A673 (cell line): ENCODE measurements around the gene FRAS1. TPM values are rescaled to one million over a fixed set of nuclear protein-coding genes. Genes with fewer than 3 reads are reported as not detected.

Experiments used
- BruUV-seq: library from RNA; stranded (reverse); fragments of 400-500 nt; replicated peaks from 2 replicates; lab custom pipeline; 2021; lab: Mats Ljungman, UMichigan
- CTCF ChIA-PET: fragments of 300-600 bp; sonication (Branson Sonifier 250); formaldehyde crosslinking; loops from one replicate; lab custom pipeline; 2022; ENCODE audit warnings: antibody characterized with exemption; lab: Charles Lee
- POLR2A ChIA-PET: fragments of 300-600 bp; sonication (Branson Sonifier 250); formaldehyde crosslinking; loops from one replicate; lab custom pipeline; 2022; ENCODE audit warnings: antibody characterized with exemption; ENCODE audit not compliant: low non-redundant PET; lab: Charles Lee
- DNase-seq: peaks from one replicate; pipeline ENCODE4 v3.0.0-alpha.2; 2015; ENCODE audit warnings: low spot score
- H3K27ac ChIP-seq: fragments of 200-600 bp; sonication (generic); 2 replicates; pipeline ENCODE4 v1.5.1; 2016; ENCODE audit warnings: mixed run types, low read depth, mild to moderate bottlenecking, mixed read lengths, antibody characterized with exemption, low read length; ENCODE audit not compliant: poor library complexity, severe bottlenecking
- H3K27me3 ChIP-seq: fragments of 200-600 bp; sonication (generic); replicated peaks from 2 replicates; pipeline ENCODE4 v1.6.1; 2017; ENCODE audit warnings: mixed run types, low read depth, mild to moderate bottlenecking, mixed read lengths, antibody characterized with exemption, low read length; ENCODE audit not compliant: insufficient read depth, poor library complexity
- H3K36me3 ChIP-seq: fragments of 200-600 bp; sonication (generic); 2 replicates; pipeline ENCODE4 v1.6.1; 2016; ENCODE audit warnings: mixed run types, mild to moderate bottlenecking, mixed read lengths, antibody characterized with exemption, low read length; ENCODE audit not compliant: insufficient read depth, poor library complexity, severe bottlenecking
- H3K4me1 ChIP-seq: fragments of 200-600 bp; sonication (generic); 2 replicates; pipeline ENCODE4 v1.6.1; 2017; ENCODE audit warnings: mixed run types, mild to moderate bottlenecking, mixed read lengths, antibody characterized with exemption, low read length; ENCODE audit not compliant: insufficient read depth, poor library complexity, severe bottlenecking
- H3K4me3 ChIP-seq: fragments of 200-600 bp; sonication (generic); 2 replicates; pipeline ENCODE4 v1.5.1; 2016; ENCODE audit warnings: low read depth, mixed run types, mild to moderate bottlenecking, mixed read lengths, low read length; ENCODE audit not compliant: poor library complexity, severe bottlenecking
- H3K9me3 ChIP-seq: fragments of 200-600 bp; sonication (generic); 2 replicates; pipeline ENCODE4 v1.6.1; 2016; ENCODE audit warnings: mixed run types, low read depth, mild to moderate bottlenecking, mixed read lengths, antibody characterized with exemption, low read length; ENCODE audit not compliant: poor library complexity, severe bottlenecking
- CTCF ChIP-seq: fragments of 300-800, 200-600 bp; sonication (generic); conservative IDR thresholded peaks from 2 replicates; pipeline ENCODE4 v1.5.1; 2017; ENCODE audit warnings: low read depth, mild to moderate bottlenecking, antibody characterized with exemption, low read length, moderate library complexity, mixed read lengths
- EZH2 ChIP-seq: fragments of 200-600 bp; sonication (generic); IDR thresholded peaks from 2 replicates; pipeline ENCODE4 v1.6.1; 2017; ENCODE audit warnings: borderline replicate concordance, low read depth, mild to moderate bottlenecking, mixed read lengths, antibody characterized with exemption, low read length; ENCODE audit not compliant: poor library complexity, severe bottlenecking
- intact Hi-C: fragments of 100-400 bp; cut with micrococcal nuclease; formaldehyde crosslinking; loops from one replicate; pipeline ENCODE4 v1.10.0; 2022; ENCODE audit not compliant: unreplicated experiment
- total RNA-seq: library from RNA; stranded (reverse); gene quantifications from 2 replicates; pipeline ENCODE4 v1.2.3, GENCODE V29; 2021

The FRAS1 gene
- total RNA-seq, 1 experiment from 2014 or later: 0.06 TPM

- no TSS peak for BruUV-seq
- no peak for TF ChIP-seq EZH2
- no peak for TF ChIP-seq CTCF
- no peaks in the 10 kb centered on the region for H3K4me1 ChIP-seq
- DNase-seq: no peak
- H3K9me3 ChIP-seq: no peaks in the 10 kb centered on the region
- ChIA-PET POLR2A (no interaction called here), CTCF (no interaction called here)
- no peak overlapping the region for H3K4me3 ChIP-seq
- no peak overlapping the region for H3K27ac ChIP-seq
- no peaks in the 10 kb centered on the region for H3K36me3 ChIP-seq
- H3K27me3 ChIP-seq: no peaks in the 10 kb centered on the region
- intact Hi-C loops: no loop called here
Observed at GRCh38 chr4:78386679-78387078, 329.6 kb downstream of the FRAS1 start.

GRCh38 chr4:78395642-78396041 is 338.5 kb downstream of the FRAS1 start:
- TF ChIP-seq EZH2 (no peak), CTCF (no peak)
- Histone ChIP-seq H3K4me3 (no peak overlapping the region), H3K4me1 (no peaks in the 10 kb centered on the region), H3K9me3 (no peaks in the 10 kb centered on the region), H3K27ac (no peak overlapping the region), H3K27me3 (no peaks in the 10 kb centered on the region), H3K36me3 (no peaks in the 10 kb centered on the region)
- CTCF ChIA-PET: no interaction called here
- POLR2A ChIA-PET: no interaction called here
- DNase-seq: no peak
- no TSS peak for BruUV-seq
- intact Hi-C loops: no loop called here

GRCh38 chr4:78396613-78397291 is 339.6 kb downstream of the FRAS1 start:
- POLR2A ChIA-PET: no interaction called here
- no TSS peak for BruUV-seq
- DNase-seq: no peak
- CTCF ChIA-PET: no interaction called here
- Histone ChIP-seq H3K27me3 (no peaks in the 10 kb centered on the region), H3K4me1 (no peaks in the 10 kb centered on the region), H3K4me3 (no peak overlapping the region), H3K9me3 (no peaks in the 10 kb centered on the region), H3K36me3 (no peaks in the 10 kb centered on the region), H3K27ac (no peak overlapping the region)
- intact Hi-C loops: no loop called here
- TF ChIP-seq CTCF: no peak
- no peak for TF ChIP-seq EZH2
